Measurements from ENCODE around the gene WASL.
"Not testable (repeated sequence)": the region's sequence is repeated elsewhere in the genome, so short reads cannot be mapped to it uniquely, and the experiment has no call there.

The WASL gene

GRCh38 chr7:123655614-123656013 lies 93.2 kb downstream of the WASL start, which contains the start of gene LMOD2:
Gene LMOD2, plus strand, starts transcription at chr7:123655866. Its CDS starts 98 bp downstream, at chr7:123655964.
- no peak for DNase-seq

- DNase-seq: no peak
Observed at GRCh38 chr7:123653162-123653561, 95.6 kb downstream of the WASL start.

GRCh38 chr7:123652406-123652805 lies 96.4 kb downstream of the WASL start:
- DNase-seq: no peak

GRCh38 chr7:123650595-123650994 lies 98.2 kb downstream of the WASL start:
- no peak for DNase-seq

GRCh38 chr7:123649964-123650363 lies 98.8 kb downstream of the WASL start:
- DNase-seq: no peak

- DNase-seq: no peak
Observed at GRCh38 chr7:123647106-123647730, 101.6 kb downstream of the WASL start.

GRCh38 chr7:123645516-123645915 lies 103.3 kb downstream of the WASL start:
- no peak for DNase-seq

- DNase-seq: peak; percentile 44
Observed at GRCh38 chr7:123643495-123644441, 105.0 kb downstream of the WASL start.

GRCh38 chr7:123641901-123642300 lies 106.9 kb downstream of the WASL start:
- DNase-seq: no peak

GRCh38 chr7:123640583-123640982 lies 108.2 kb downstream of the WASL start:
- DNase-seq: no peak

- DNase-seq: no peak
Observed at GRCh38 chr7:123639631-123640030, 109.2 kb downstream of the WASL start.

- no peak for DNase-seq
Observed at GRCh38 chr7:123637878-123638277, 110.9 kb downstream of the WASL start.

- no peak for DNase-seq
Observed at GRCh38 chr7:123637203-123637602, 111.6 kb downstream of the WASL start.

- DNase-seq: peak; percentile 45
Observed at GRCh38 chr7:123635551-123636359, 113.0 kb downstream of the WASL start.

GRCh38 chr7:123634011-123634573 lies 114.7 kb downstream of the WASL start:
- not testable (repeated sequence) for DNase-seq

GRCh38 chr7:123633553-123633952 lies 115.2 kb downstream of the WASL start:
- no peak for DNase-seq

- DNase-seq: no peak
Observed at GRCh38 chr7:123632808-123633207, 116.0 kb downstream of the WASL start.

Data from NCI-H1092 treated with DMSO at 0.1 percent for 48 hours (cell line).